Measurements from ENCODE around the gene CALCOCO2. TPM values are rescaled to one million over a fixed set of nuclear protein-coding genes. Genes with fewer than 3 reads are reported as not detected.

CALCOCO2 gene
- total and polyA plus RNA-seq, 11 donors, result 102 to 322 (median 222) TPM

DNA sequence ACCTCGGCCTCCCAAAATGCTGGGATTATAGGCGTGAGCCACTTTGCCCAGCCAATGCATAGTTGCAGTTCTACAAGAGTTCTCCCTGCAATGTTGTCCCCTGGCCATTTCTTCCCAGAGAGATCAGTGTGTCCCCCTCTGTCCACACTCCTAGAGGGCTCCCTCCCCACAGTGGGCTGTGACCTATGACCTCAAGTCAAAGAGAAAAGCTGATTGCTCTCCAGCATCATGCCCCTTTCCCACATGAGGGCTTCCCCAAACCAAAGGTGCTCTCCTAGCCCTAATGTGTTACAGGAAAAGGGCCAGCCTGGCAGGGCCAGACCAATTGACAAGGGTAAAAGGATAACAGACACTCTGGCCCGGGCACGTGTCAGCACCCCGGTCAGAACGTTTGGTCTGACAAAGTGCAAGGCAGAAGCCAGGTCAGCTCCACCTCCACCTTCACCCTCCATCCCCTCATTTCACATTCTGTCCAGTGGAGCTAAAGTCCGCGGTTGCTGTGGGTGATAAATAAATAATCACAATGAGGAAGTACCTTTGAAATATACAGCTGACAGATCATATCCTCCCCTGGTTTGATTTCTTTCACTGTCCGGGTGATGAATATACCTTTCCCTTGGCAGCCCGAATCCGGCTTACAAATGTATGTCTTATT lies 31.6 kb upstream of the CALCOCO2 start:
- ATAC-seq, result no peak
- intact Hi-C loops (cut with DNase I), result loop anchor here in 1 of 10 donors (10.0 kb wide), 1 partner anchor 236 kb away; no protein-coding TSS in a partner anchor
- TF ChIP-seq, protein P1, sequence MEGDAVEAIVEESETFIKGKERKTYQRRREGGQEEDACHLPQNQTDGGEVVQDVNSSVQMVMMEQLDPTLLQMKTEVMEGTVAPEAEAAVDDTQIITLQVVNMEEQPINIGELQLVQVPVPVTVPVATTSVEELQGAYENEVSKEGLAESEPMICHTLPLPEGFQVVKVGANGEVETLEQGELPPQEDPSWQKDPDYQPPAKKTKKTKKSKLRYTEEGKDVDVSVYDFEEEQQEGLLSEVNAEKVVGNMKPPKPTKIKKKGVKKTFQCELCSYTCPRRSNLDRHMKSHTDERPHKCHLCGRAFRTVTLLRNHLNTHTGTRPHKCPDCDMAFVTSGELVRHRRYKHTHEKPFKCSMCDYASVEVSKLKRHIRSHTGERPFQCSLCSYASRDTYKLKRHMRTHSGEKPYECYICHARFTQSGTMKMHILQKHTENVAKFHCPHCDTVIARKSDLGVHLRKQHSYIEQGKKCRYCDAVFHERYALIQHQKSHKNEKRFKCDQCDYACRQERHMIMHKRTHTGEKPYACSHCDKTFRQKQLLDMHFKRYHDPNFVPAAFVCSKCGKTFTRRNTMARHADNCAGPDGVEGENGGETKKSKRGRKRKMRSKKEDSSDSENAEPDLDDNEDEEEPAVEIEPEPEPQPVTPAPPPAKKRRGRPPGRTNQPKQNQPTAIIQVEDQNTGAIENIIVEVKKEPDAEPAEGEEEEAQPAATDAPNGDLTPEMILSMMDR (IDR thresholded peaks at IDR 0.05), result no peak
- no peak for TF ChIP-seq POLR2A (IDR thresholded peaks at IDR 0.05)
- no peak for DNase-seq
- Histone ChIP-seq H3K36me3 (no peaks in the 10 kb centered on the region), H3K9me3 (no peaks in the 10 kb centered on the region), H3K4me1 (peaks cover 0 to 8% (median 0%) of the 10 kb centered on the region in 12 donors), H3K27me3 (peaks cover 0 to 45% (median 2%) of the 10 kb centered on the region in 9 donors), H3K27ac (no peak overlapping the region), H3K4me3 (no peak overlapping the region)
- 75 to 81% (median 77%) methylated on average over 11 of the region's 11 CpGs for WGBS, 4 donors

DNA sequence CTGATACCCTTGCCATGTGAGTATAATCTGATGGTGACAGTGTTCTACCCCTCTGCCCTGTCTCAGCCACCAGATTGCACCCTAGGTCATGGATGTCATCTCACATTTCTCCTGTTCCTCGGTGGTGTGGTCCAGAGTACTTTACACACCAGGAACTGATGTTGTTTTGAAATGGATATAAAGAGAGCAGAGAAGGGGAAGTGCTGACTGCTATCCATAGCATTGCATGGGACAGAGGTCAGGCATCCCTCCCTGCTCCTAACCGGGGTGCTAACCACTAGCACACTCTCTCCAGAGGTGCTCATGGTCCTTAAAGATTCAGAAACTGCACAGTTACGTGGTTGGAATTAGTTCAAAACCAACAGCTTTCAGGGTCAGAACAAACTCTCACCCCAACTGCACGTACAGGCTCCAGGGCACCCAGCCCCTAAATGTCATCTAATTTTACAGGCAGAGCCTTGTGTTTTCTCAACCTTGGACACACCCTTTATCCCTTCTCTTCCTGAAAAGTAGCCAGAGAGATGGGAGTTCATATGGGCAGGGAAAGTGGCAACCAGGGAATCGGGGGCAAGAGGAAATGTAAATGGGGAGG lies 30.1 kb upstream of the CALCOCO2 start:
- H3K4me3 ChIP-seq, result no peak overlapping the region
- H3K9me3 ChIP-seq, result no peaks in the 10 kb centered on the region
- no peak for DNase-seq
- peak in 1 of 4 donors; percentile 42 for ATAC-seq
- no peak for TF ChIP-seq POLR2A (IDR thresholded peaks at IDR 0.05)
- TF ChIP-seq, protein P1 (IDR thresholded peaks at IDR 0.05), result no peak
- H3K36me3 ChIP-seq, result no peaks in the 10 kb centered on the region
- peaks cover 0 to 8% (median 3%) of the 10 kb centered on the region in 12 donors for H3K4me1 ChIP-seq
- H3K27ac ChIP-seq, result no peak overlapping the region
- H3K27me3 ChIP-seq, result peaks cover 0 to 39% (median 2%) of the 10 kb centered on the region in 9 donors
- intact Hi-C loops (cut with DNase I), result loop anchor here in 6 of 10 donors (5.0 to 10.0 kb wide), 3 partner anchors 224 to 237 kb away; no protein-coding TSS in a partner anchor
- 53 to 60% (median 56%) methylated on average over 5 of the region's 5 CpGs for WGBS, 4 donors

DNA sequence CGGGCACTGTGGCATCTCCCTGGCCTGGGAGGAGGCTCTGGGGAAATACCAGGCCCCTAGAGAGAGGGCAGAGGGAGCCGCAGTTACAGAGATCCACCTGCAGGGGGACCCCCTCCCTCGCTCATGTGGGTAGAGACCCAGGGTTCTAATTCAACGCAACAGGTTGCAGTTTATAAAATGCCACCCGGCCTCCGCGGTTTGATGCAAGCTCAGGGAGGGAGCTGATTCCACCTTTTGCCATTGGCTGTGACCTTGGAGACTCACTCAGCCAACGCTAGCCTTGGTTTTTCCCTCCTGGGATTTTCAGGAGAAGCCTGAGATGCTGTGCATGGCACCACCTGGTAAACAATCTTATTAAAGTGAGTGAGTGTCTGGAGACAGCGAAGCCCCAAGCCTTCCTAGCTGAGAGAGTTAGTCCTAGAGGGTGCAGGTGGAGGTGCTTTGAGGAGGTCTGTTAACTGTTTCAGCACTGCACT lies 25.9 kb upstream of the CALCOCO2 start:
- H3K27me3 ChIP-seq, result peaks cover 0 to 9% (median 0%) of the 10 kb centered on the region in 9 donors
- intact Hi-C loops (cut with DNase I), result loop anchor here in 9 of 10 donors (1.0 to 10.0 kb wide), 7 partner anchors 74 to 232 kb away; no protein-coding TSS in a partner anchor
- no peak for TF ChIP-seq POLR2A (IDR thresholded peaks at IDR 0.05)
- TF ChIP-seq, protein P1 (IDR thresholded peaks at IDR 0.05), result peak; percentile 81 to 95 (median 90)
- WGBS, 4 donors, result 5 to 9% (median 6%) methylated on average over 8 to 9 of the region's 9 CpGs
- H3K27ac ChIP-seq, result no peak overlapping the region
- no peaks in the 10 kb centered on the region for H3K36me3 ChIP-seq
- H3K9me3 ChIP-seq, result no peaks in the 10 kb centered on the region
- DNase-seq (peak in 4 of 5 donors; percentile 33 to 70 (median 44)), ATAC-seq (peak in 3 of 4 donors; percentile 86 to 90 (median 87))
- H3K4me3 ChIP-seq, result no peak overlapping the region
- peaks cover 0 to 8% (median 3%) of the 10 kb centered on the region in 12 donors for H3K4me1 ChIP-seq

DNA sequence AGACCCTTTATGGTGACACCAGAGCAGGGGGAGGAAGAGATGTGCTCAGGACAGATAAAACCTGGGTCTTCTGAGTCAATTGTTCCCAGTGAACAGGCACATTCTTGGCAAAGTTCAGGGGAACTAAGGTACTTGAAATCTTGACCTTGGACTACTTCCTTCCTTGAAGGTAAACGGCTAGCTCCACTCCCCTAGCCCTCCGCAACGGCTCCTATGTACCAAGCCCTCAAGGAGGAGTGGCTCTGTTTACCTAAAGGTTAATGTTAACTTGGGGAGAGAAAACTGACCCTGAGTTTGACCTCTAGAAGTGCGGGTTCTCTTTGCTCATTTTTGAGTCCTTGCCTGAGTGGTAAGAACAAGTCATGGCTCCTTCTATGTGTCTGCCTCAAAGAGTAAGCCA lies 21.7 kb upstream of the CALCOCO2 start:
- no peak for DNase-seq
- 47 to 67% (median 59%) methylated on average over 4 of the region's 4 CpGs for WGBS, 4 donors

More for the DNA sequence above, 21.7 kb upstream of the CALCOCO2 start:
- Histone ChIP-seq H3K27me3 (peaks cover 0 to 6% (median 0%) of the 10 kb centered on the region in 9 donors), H3K9me3 (no peaks in the 10 kb centered on the region), H3K27ac (no peak overlapping the region), H3K4me1 (peaks cover 0 to 5% (median 0%) of the 10 kb centered on the region in 12 donors), H3K4me3 (no peak overlapping the region), H3K36me3 (no peaks in the 10 kb centered on the region)
- no peak for ATAC-seq
- intact Hi-C loops (cut with DNase I), result loop anchor here in 6 of 10 donors (5.0 to 10.0 kb wide), 3 partner anchors 216 to 226 kb away; no protein-coding TSS in a partner anchor
- TF ChIP-seq POLR2A (IDR thresholded peaks at IDR 0.05), result no peak
- TF ChIP-seq, protein P1 (IDR thresholded peaks at IDR 0.05), result no peak

Data from heart left ventricle (tissue), 16 donors.